A549 (cell line): Measurements from ENCODE around the gene OPN1MW.

Experiments
- CHD2 ChIP-seq: fragments of 150-350 bp; IDR thresholded peaks from 2 replicates; pipeline ENCODE4 v1.6.1; 2014; ENCODE audit warnings: low read length; ENCODE audit not compliant: partially characterized antibody
- EHMT2 ChIP-seq: fragments of 200-600 bp; sonication (generic); IDR thresholded peaks from 2 replicates; pipeline ENCODE4 v1.6.1; 2016; ENCODE audit warnings: antibody characterized with exemption, low read depth, mild to moderate bottlenecking, moderate library complexity
- RAD21 ChIP-seq, 2 experiments: fragments of >200 bp in 1 of 2; sonication (Bioruptor Twin) in 1 of 2; formaldehyde crosslinking in 1 of 2; IDR thresholded peaks in 1 of 2; conservative IDR thresholded peaks in 1 of 2; 2 replicates in 1 of 2; 3 replicates in 1 of 2; pipeline ENCODE4 v1.6.1; 2012 to 2018; ENCODE audit warnings: inconsistent platforms in 1 of 2
- SREBF2 ChIP-seq: fragments of 450-650 bp; IDR thresholded peaks from 2 replicates; pipeline ENCODE4 v1.6.1; 2014; ENCODE audit warnings: mild to moderate bottlenecking, moderate library complexity

GRCh38 chrX:154142386-154142785, 40.0 kb upstream of the OPN1MW start:
- TF ChIP-seq CHD2 (no peak), SREBF2 (no peak), RAD21 (conservative IDR thresholded peaks at IDR 0.05 in 1 of 2, IDR thresholded peaks at IDR 0.05 in 1 of 2) (no peak), EHMT2 (no peak)
